Measurements from ENCODE around the gene MYH7.

DNA sequence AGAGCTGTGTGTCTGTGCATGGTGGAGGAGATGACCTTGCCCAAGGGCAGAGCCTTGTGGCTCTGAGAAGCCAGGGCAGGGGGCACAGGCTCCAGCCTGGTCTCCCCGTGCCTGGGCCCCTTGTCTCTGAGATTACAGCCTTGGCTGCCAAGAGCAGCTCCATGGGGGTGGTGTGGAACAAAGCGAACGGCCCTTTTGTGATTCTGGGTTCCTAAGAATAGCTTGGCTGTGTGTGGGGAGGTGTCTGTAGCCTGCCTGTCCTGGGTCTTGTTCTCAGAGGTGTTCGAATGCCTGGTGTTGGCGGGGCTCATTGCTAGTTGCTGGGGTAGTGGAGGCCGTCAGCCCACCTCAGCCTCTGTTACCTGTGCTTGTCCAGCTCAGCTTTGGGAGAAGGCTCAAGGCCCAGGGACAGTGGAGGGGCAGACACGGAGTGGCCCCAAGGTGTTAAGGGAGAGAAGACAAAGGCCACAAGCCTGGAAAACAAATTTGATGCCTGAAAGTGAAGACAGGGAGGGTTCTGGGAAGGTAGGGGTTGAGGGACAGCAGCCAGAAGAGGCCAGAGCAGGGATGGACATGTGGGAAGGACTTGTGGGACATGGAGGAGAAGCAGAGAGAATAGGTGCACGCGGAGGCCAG, 7.4 kb upstream of the MYH7 start:
- no peak for TF ChIP-seq POLR2A (IDR thresholded peaks at IDR 0.05; ENCODE audit: low read depth, low read length)
- no peak for TF ChIP-seq POLR2AphosphoS5 (IDR thresholded peaks at IDR 0.05; ENCODE audit: low read depth, low read length)
- no peak for TF ChIP-seq TAF1 (IDR thresholded peaks at IDR 0.05; ENCODE audit: low read depth, low read length)
- no peak for TF ChIP-seq SPI1 (IDR thresholded peaks at IDR 0.05; ENCODE audit: low read depth, low read length)
- TF ChIP-seq PAX5 (IDR thresholded peaks at IDR 0.05; ENCODE audit: insufficient read depth, low read length, severe bottlenecking) = no peak
